GM21723 (cell line): ENCODE data around the gene HAP1.

Source experiments
- ATAC-seq: cut with Tn5 transposase; IDR thresholded peaks from one replicate; pipeline ENCODE4 v1.9.1; 2021; ENCODE audit warnings: mild to moderate bottlenecking, moderate library complexity; ENCODE audit not compliant: unreplicated experiment

Gene HAP1

GRCh38 chr17:41763327-41763726 lies 28.9 kb upstream of the HAP1 start:
- no peak for ATAC-seq

- ATAC-seq = no peak
Observed at GRCh38 chr17:41762841-41763240, 28.4 kb upstream of the HAP1 start.

- ATAC-seq = no peak
Observed at GRCh38 chr17:41762391-41762790, 27.9 kb upstream of the HAP1 start.

DNA sequence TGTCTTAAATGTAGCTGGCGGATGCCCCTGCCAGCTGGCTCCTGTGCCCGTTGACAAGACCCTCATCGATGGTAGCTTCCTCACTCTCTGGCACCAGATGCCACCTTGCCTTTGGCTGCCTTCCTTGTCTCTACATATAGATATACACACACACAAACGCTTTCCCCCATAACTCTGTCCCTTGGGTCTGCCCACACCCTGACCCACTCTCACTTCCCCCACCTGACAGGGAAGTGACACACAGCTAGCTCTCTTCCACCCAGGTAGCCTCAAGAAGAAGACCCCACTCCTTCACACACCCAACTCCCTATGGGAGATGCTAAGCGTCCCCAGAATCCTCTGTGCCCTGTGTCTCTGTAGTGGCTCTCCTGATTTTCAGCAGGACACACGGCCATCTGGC lies 26.4 kb upstream of the HAP1 start:
- no peak for ATAC-seq

GRCh38 chr17:41758601-41759000 lies 24.2 kb upstream of the HAP1 start:
- ATAC-seq = no peak

DNA sequence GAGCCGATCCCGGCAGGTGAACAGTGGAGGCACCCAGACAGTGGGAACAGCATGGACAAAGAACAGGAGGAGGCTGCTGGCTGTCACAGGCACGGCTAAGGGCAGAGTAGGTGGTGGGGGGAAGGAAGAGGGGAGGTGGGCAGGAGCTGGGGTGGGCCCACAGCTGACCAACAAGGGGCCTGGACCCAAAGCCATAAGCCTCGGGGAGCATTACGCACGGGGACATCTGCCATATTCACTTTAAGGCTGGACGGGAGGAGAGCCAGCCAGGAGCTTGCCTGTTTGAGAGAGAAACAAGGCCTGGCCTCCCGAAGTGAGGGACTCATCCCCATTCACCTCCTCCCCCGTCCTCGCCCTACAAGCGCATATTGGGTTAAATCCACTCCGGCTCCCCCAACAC lies 19.6 kb upstream of the HAP1 start:
- ATAC-seq = no peak

- no peak for ATAC-seq
Observed at GRCh38 chr17:41751288-41751687, 16.8 kb upstream of the HAP1 start.

GRCh38 chr17:41750862-41751261 lies 16.4 kb upstream of the HAP1 start:
- no peak for ATAC-seq

DNA sequence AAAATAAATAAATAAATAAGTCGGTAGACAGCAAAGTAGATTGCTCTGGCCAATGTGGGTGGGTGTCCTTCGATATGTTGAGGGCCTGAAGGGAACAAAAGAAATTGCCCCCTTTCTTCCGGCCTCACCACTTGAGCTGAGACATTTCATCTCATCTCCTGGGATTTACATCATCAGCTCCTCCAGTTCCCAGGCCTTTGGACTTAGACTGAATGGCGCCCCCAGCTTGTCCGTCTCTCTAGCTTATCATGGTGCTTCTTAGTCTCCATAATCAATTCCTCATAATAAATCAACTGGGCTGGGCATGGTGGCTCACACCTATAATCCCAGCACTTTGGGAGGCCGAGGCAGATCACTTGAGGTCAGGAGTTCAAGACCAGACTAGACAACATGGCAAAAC lies 13.8 kb upstream of the HAP1 start:
- ATAC-seq = no peak

GRCh38 chr17:41741709-41742108 lies 7.3 kb upstream of the HAP1 start:
- ATAC-seq = no peak

- ATAC-seq = no peak
Observed at GRCh38 chr17:41740506-41740905, 6.1 kb upstream of the HAP1 start.

DNA sequence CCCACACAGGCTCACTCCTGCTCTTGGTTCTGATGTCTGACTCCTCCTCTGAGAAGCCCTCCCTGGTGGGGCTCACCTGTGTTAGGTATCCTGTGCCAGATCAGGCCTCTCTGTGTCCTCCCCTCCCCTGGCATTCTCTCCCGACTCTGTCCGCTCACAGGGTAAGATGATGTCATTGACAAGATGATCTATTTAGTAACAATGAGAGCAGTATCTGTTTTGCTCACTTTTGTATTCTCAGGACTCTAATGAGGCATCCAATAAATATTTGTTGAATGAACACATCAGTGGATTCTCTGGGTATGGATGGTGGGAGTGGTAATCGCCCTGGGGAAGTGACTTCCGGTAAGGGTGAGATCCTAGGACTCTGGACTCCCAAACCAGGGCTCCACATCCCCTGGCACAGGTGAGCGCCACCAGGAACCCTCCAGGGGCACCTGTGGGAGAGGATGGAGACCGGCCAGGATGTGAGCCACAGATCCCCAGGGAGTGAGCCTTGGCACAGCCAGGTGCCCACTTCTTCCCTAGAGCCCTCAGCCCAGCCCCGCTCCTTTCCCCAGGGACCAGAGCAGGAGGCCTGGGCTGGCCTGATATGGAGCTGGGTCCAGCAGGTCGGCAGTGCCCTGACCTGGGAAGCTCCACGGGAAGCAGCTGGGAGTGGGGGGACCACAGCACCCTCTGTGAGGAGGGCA lies 5.4 kb upstream of the HAP1 start:
- no peak for ATAC-seq

DNA sequence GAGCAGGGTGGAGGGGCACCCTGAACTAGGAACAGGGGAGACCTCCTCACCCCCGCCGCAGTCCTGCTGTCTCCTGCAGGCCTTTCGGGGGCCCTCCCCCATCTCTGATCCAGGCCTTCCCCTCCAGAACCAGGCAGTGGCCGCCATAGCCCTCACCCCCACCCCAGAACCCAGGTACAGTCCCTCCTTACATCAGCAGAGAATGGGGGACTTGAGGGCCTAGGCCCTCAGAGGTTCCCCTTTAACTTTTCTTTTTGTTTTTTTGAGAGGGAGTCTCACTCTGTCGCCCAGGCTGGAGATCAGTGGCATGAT lies 4.3 kb upstream of the HAP1 start:
- no peak for ATAC-seq

- no peak for ATAC-seq
Observed at GRCh38 chr17:41738077-41738800, 3.8 kb upstream of the HAP1 start.

DNA sequence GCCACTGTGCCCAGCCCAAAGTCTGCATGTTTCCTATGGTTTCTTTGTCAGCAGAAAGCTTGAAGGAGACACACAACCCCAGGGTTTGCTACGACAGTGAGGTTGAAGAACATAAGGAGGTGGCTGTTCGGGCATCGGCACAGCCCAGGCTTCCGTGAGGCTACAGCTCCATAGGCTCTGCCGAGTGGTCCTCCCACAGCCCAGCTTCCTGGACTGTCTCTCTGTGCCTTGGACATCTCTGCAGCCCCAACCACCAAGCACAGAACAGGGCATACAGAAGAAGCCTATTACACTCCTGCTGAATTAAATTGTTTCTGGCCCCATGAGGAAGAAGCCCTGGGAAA lies 3.2 kb upstream of the HAP1 start:
- no peak for ATAC-seq

DNA sequence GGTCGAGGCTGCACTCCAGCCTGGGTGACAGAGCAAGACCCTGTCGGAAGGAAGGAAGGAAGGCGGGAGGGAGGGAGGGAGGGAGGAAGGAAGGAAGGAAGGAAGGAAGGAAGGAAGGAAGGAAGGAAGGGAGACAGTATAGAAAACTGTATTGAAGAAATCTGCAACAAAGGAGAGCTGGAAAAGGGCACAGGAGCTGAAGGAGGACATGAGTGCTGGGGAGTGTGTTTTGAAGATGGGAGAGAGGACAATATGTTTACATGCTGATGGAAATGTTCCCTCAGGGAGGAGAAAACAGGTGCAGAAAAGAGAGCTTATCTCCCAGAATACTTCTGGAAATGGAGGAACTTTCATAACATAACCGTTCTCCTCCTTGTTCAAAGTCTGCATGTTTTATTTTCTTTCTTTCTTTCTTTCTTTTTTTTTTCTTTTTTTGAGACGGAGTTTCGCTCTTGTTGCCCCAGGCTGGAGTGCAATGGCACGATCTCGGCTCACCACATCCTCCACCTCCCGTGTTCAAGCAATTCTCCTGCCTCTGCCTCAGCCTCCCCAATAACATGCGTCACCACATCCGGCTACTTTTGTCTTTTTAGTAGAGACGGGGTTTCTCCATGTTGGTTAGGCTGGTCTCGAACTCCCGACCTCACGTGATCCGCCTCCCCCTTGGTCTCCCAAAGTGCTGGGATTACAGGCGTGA lies 2.7 kb upstream of the HAP1 start:
- ATAC-seq = no peak

- no peak for ATAC-seq
Observed at GRCh38 chr17:41735744-41736143, 1.3 kb upstream of the HAP1 start.

DNA sequence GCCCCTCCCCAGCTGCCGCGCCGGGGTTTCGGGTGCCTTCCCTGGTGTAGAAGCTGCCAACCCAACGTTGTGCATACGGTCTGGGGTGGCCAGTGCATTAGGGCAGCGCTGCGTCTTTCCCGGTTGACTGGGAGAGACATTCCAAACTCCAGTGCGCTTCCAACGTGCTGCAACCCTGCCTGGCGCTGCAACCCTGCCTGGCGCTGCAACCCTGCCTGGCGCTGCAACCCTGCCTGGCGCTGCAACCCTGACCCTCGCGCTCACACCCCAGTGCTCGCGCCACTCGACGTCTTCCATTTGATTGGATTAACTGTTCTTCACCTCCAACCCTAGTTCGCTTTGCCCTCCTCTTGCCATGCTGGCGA lies 488 bp upstream of the HAP1 start:
- ATAC-seq = no peak

DNA sequence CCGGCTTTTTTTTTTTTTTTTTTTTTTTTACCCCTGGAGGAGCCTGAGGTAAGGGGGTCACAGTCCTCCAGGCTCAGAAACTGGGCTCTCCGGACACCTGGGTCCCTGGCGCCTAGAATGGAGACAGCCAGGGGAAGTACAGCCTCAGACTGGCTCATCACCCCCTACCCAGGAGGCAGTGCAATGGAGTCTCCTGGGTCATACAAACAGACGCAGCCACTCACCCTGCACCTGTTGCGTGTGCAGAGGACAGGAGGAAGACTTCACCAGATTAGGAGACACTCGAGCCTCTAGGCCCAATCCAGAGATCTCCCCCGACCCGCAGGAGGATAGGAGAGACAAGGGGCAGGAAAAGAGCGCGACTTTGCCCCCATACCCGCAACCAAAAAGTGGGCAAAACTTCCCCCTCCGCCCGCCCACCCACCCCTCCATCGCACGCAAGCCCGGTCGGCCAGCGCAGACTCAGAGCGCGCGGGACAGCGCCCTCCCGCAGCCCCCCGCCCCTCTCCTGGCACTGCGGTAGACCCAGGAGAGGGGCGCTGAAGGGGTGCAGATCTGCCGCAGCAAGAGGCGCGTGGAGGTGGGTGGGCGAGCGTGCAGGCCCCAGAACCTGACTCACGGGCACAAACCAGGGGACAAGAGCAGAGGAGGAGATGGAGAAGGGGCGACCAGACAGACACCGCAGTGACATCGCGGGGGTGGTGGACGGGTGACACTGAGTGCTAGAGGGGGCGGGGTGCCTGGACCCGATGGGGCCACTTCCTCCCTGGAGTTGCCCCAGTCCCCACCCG lies 900 bp downstream of the HAP1 start:
- no peak for ATAC-seq

DNA sequence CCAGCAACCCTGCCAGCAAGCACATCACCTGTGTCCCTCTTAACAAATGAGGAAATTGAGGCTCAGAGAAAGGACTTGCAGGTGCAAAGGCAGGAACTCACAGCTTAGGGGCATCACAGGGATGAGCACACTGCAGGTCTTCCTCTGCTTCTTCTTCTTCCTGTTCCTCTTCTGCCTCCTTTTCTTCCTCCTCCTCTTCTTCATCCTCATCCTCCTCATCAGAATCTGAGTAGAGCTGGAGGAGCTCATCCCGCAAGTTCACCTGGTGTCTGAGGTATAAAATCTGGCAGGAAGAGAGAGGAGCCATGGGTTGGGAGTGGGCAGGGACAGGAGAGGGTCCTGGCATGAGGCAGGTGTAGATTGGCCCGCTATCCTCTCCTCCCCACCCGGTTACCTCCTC lies 2.6 kb downstream of the HAP1 start:
- ATAC-seq = no peak

GRCh38 chr17:41730479-41730878 lies 4.0 kb downstream of the HAP1 start:
- no peak for ATAC-seq

DNA sequence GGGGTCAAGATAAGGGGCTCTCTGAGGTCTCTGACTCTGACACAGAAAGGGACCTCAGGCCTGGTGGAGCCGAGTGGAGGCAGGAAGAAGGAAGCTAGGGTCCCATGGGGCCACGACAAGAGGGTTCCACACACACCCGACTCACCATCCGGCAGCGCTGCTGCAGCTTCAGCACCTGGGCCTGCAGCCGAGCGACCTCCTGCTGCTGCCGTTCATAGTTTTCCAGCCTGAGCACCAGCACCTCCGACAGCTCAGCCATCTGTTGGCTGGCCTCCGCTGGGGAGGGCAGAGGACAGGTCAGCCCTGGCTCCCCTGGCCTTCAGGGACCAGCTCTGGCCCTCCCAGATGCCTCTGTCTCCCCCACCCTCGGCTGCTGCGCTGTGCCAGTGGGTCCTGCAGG lies 6.4 kb downstream of the HAP1 start:
- no peak for ATAC-seq
